Thymus (tissue), 11 donors: ENCODE results near the gene BRD9. TPM values are rescaled to one million over a fixed set of nuclear protein-coding genes. Genes with fewer than 3 reads are reported as not detected.
"Not testable (repeated sequence)": the region's sequence is repeated elsewhere in the genome, so short reads cannot be mapped to it uniquely, and the experiment has no call there.

ENCODE experiments used
- DNase-seq, 9 donors: peaks; one replicate each; pipeline ENCODE4 v3.0.0-alpha.2; 2013; ENCODE audit warnings: low spot score in 9 of 9, low read depth in 6 of 9, missing footprints in 1 of 9
- H3K27ac ChIP-seq, 2 donors: one replicate each; pipeline ENCODE4 v1.5.1; 2013; ENCODE audit warnings: control low read depth in 1 of 2, low read depth in 1 of 2, low read length in 1 of 2, mild to moderate bottlenecking in 1 of 2, moderate library complexity in 1 of 2
- H3K27me3 ChIP-seq, 2 donors: one replicate each; pipeline ENCODE4 v1.5.1; 2013; ENCODE audit warnings: low read length in 1 of 2; ENCODE audit not compliant: control insufficient read depth in 2 of 2, insufficient read depth in 1 of 2
- H3K36me3 ChIP-seq, 2 donors: one replicate each; pipeline ENCODE4 v1.5.1; 2013; ENCODE audit warnings: low read length in 1 of 2, mild to moderate bottlenecking in 1 of 2, moderate library complexity in 1 of 2; ENCODE audit not compliant: control insufficient read depth in 2 of 2, insufficient read depth in 2 of 2
- H3K4me1 ChIP-seq, 2 donors: one replicate each; pipeline ENCODE4 v1.5.1; 2013; ENCODE audit warnings: low read length in 2 of 2; ENCODE audit not compliant: control insufficient read depth in 2 of 2, insufficient read depth in 2 of 2
- H3K4me3 ChIP-seq, 2 donors: one replicate each; pipeline ENCODE4 v1.5.1; 2013; ENCODE audit warnings: low read length in 2 of 2, control low read depth in 1 of 2, mild to moderate bottlenecking in 1 of 2
- H3K9me3 ChIP-seq, 2 donors: one replicate each; pipeline ENCODE4 v1.5.1; 2013; ENCODE audit warnings: low read length in 1 of 2, mild to moderate bottlenecking in 1 of 2; ENCODE audit not compliant: control insufficient read depth in 2 of 2, insufficient read depth in 1 of 2
- WGBS: extraction: QIAGEN DNeasy Blood & Tissue Kit; methylation state at CpG from one replicate; pipeline ENCODE4 v1.1.7; 2013; 5-methylcytosine and 5-hydroxymethylcytosine counted together
- polyA plus RNA-seq: library from polyadenylated mRNA; stranded (reverse); fragments of 200-250 nt; gene quantifications from one replicate; pipeline ENCODE4 v1.2.3, GENCODE V29; 2013
- total RNA-seq: library from RNA; stranded (reverse); fragments of 120-200 nt; gene quantifications from one replicate; pipeline ENCODE4 v1.2.4, GENCODE V29; 2013
- donor health status: healthy.

The BRD9 gene
- total and polyA plus RNA-seq, 2 donors, result 39.3 to 54.8 TPM

GRCh38 chr5:859798-860296, 32.8 kb downstream of the BRD9 start:
- Histone ChIP-seq H3K4me3 (no peak overlapping the region), H3K27me3 (no peaks in the 10 kb centered on the region), H3K36me3 (peaks cover 22 to 39% of the 10 kb centered on the region in 2 donors), H3K27ac (no peak overlapping the region), H3K9me3 (peaks cover 0 to 4% of the 10 kb centered on the region in 2 donors), H3K4me1 (no peaks in the 10 kb centered on the region)
- DNase-seq, result no peak
- WGBS, result 97% methylated on average over 16 of the region's 16 CpGs

GRCh38 chr5:859391-859790, 33.2 kb downstream of the BRD9 start:
- H3K36me3 ChIP-seq, result peaks cover 18 to 34% of the 10 kb centered on the region in 2 donors
- H3K27ac ChIP-seq, result no peak overlapping the region
- no peak for DNase-seq
- H3K4me1 ChIP-seq, result no peaks in the 10 kb centered on the region
- no peaks in the 10 kb centered on the region for H3K27me3 ChIP-seq
- WGBS, result 95% methylated on average over 16 of the region's 16 CpGs
- peaks cover 0 to 4% of the 10 kb centered on the region in 2 donors for H3K9me3 ChIP-seq
- no peak overlapping the region for H3K4me3 ChIP-seq

GRCh38 chr5:858726-859125, 33.9 kb downstream of the BRD9 start:
- WGBS, result 96% methylated on average over 11 of the region's 11 CpGs
- Histone ChIP-seq H3K4me3 (no peak overlapping the region), H3K36me3 (peaks cover 11 to 28% of the 10 kb centered on the region in 2 donors), H3K9me3 (peaks cover 0 to 4% of the 10 kb centered on the region in 2 donors), H3K27ac (no peak overlapping the region), H3K27me3 (no peaks in the 10 kb centered on the region), H3K4me1 (no peaks in the 10 kb centered on the region)
- no peak for DNase-seq

- DNase-seq, result no peak
- H3K36me3 ChIP-seq, result peaks cover 0 to 9% of the 10 kb centered on the region in 2 donors
- H3K27ac ChIP-seq, result no peak overlapping the region
- WGBS, result 94% methylated on average over 16 of the region's 16 CpGs
- H3K9me3 ChIP-seq, result peaks cover 0 to 4% of the 10 kb centered on the region in 2 donors
- no peak overlapping the region for H3K4me3 ChIP-seq
- H3K27me3 ChIP-seq, result peaks cover 0 to 7% of the 10 kb centered on the region in 2 donors
- no peaks in the 10 kb centered on the region for H3K4me1 ChIP-seq
These were observed 35.8 kb downstream of the BRD9 start for GRCh38 chr5:856531-857425.

- no peak for DNase-seq
- no peak overlapping the region for H3K27ac ChIP-seq
- H3K4me3 ChIP-seq, result no peak overlapping the region
- H3K27me3 ChIP-seq, result peaks cover 0 to 13% of the 10 kb centered on the region in 2 donors
- H3K9me3 ChIP-seq, result peaks cover 0 to 3% of the 10 kb centered on the region in 2 donors
- 75% methylated on average over 21 of the region's 21 CpGs for WGBS
- no peaks in the 10 kb centered on the region for H3K4me1 ChIP-seq
- peaks cover 0 to 7% of the 10 kb centered on the region in 2 donors for H3K36me3 ChIP-seq
These were observed 36.6 kb downstream of the BRD9 start for GRCh38 chr5:855771-856530.

- H3K36me3 ChIP-seq, result peaks cover 0 to 7% of the 10 kb centered on the region in 2 donors
- 95% methylated on average over 32 of the region's 32 CpGs for WGBS
- no peak for DNase-seq
- H3K4me1 ChIP-seq, result no peaks in the 10 kb centered on the region
- no peak overlapping the region for H3K4me3 ChIP-seq
- H3K27me3 ChIP-seq, result peaks cover 0 to 17% of the 10 kb centered on the region in 2 donors
- H3K9me3 ChIP-seq, result peaks cover 0 to 2% of the 10 kb centered on the region in 2 donors
- no peak overlapping the region for H3K27ac ChIP-seq
These were observed 37.4 kb downstream of the BRD9 start for GRCh38 chr5:854966-855743.

GRCh38 chr5:854217-854616, 38.4 kb downstream of the BRD9 start:
- no peak for DNase-seq
- H3K36me3 ChIP-seq, result no peaks in the 10 kb centered on the region

GRCh38 chr5:853416-854090, 39.0 kb downstream of the BRD9 start:
- not testable (repeated sequence) for H3K4me3 ChIP-seq, DNase-seq, H3K36me3 ChIP-seq, H3K4me1 ChIP-seq, H3K9me3 ChIP-seq, H3K27ac ChIP-seq
- WGBS, result 93% methylated on average over 18 of the region's 18 CpGs
- peaks cover 0 to 17% of the 10 kb centered on the region in 2 donors for H3K27me3 ChIP-seq

More at GRCh38 chr5:854217-854616, 38.4 kb downstream of the BRD9 start:
- WGBS, result 92% methylated on average over 13 of the region's 13 CpGs
- Histone ChIP-seq H3K27me3 (peaks cover 0 to 17% of the 10 kb centered on the region in 2 donors), H3K27ac (no peak overlapping the region), H3K4me1 (no peaks in the 10 kb centered on the region), H3K4me3 (no peak overlapping the region), H3K9me3 (peaks cover 0 to 2% of the 10 kb centered on the region in 2 donors)
